ENCODE measurements around the gene GPR42.
"Not testable (repeated sequence)": the region's sequence is repeated elsewhere in the genome, so short reads cannot be mapped to it uniquely, and the experiment has no call there.

GPR42 gene

DNA sequence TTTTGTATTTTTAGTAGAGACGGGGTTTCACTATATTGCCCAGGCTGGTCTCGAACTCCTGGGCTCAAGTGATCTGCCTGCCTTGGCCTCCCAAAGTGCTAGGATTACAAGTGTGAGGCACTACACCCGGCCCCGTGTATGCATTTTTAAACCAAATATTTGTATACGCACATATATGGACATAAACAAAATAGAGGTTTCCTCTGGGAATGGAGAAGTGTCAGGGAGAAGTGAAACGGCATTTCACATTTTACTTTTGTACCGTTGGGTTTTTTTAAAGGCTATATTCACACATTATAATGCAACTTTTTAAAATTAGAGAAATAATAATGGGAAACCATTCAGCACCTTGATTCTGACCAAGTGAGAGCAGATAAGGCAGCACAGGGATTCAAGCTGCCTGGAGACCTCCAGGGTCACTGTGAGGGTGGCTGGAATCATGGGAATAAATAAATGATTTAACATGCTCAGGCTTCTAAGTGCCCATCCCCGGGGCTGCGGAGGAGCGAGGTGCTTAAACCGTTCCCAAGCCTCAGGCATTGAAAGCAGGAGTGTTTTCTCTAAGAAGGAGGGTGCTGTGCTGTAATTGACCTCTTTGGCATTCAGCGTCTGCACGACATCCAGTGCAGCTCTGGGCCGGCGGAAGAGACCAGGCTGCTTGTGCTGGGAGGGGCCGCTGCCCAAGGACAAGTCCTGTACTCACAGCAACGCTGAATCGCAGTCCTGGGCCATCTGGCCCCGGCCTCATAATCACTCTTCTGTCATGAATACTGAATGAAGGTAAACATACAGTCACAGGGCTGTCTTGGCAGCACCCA lies 24.7 kb downstream of the GPR42 start:
- DNase-seq (ENCODE audit: low read depth in 2 of 2), result no peak

DNA sequence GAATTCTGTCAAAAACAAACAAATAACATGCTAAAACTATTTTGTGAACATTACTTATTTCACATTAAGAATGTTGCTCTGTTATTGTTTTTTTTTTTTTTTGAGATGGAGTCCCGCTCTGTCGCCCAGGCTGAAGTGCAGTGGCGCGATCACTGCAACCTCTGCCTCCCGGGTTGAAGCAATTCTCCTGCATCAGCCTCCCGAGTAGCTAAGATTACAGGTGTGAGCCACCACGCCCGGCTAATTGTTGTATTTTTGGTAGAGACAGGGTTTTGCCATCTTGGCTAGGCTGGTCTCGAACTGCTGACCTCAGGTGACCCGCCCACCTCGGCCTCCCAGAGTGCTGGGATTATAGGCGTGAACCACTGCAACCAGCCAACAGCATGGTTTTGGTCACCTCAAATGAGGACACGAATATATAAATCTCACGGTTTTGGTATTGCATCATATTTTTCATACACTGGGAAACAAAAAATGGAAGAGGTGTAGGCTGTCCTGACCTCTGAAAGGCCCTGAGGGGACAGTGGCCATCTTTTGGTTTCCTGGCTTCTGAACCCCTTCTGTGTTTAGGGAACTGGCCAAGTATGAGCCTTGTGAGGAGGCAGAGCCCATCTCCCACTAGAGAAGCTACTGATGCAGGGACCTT lies 25.5 kb downstream of the GPR42 start:
- DNase-seq (ENCODE audit: low read depth in 2 of 2), result no peak

DNA sequence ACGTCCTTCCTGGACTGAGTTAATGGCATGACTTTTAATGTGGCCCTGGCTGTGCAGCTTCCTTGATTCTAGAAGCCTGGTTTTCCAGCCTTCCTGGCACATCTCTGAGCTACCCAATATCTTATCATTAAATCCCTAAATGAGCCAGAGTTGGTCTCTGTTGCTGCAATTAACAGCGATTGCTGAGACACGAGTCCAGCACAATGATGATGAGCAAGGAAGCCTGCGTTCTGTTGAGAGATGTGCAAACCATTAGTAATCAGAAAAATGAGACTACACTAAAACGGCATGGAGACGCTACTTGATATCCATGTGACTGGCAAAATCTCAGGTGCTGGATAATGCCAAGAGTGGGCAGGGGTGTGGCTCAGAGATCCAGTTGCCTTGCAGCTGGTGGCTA lies 26.2 kb downstream of the GPR42 start:
- DNase-seq (ENCODE audit: low read depth in 2 of 2), result no peak

DNA sequence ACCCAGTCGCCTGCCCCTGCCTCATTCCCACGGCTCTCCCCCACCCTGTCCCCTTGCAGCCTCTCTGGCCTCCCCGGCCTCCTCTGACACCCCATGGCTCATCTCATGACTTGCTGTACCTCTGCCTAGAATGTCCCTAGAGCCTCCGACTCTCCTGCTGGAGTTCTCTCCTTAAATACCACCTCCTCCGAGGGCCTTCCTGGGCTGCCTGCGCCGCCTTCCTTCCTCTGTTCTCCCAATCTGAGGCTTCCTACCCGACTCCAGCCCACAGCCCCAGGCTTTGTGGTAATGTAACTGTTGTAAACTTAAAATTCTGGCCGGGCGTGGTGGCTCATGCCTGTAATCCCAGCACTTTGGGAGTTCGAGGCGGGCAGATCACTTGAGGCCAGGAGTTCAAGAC lies 27.7 kb downstream of the GPR42 start:
- DNase-seq (ENCODE audit: low read depth in 2 of 2), result no peak

DNA sequence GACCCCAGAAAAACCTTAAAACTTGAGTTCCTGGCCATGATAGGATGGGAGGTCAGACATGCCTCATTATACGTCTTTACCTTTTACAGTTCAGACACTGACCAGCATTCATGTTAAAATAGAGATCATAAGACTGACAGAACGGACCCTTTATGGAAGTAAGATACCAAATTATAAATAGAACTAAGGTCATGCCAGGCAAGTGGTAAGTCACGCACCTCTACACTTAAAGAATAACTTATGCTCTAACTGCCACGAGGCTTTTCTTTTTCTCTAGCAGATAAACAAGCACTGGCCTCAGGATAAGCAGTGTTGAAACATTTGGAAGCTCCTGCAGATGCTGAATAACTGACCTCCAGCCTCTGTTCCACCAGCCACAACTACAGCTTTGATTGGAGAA lies 28.4 kb downstream of the GPR42 start:
- no peak for DNase-seq (ENCODE audit: low read depth in 2 of 2)

DNA sequence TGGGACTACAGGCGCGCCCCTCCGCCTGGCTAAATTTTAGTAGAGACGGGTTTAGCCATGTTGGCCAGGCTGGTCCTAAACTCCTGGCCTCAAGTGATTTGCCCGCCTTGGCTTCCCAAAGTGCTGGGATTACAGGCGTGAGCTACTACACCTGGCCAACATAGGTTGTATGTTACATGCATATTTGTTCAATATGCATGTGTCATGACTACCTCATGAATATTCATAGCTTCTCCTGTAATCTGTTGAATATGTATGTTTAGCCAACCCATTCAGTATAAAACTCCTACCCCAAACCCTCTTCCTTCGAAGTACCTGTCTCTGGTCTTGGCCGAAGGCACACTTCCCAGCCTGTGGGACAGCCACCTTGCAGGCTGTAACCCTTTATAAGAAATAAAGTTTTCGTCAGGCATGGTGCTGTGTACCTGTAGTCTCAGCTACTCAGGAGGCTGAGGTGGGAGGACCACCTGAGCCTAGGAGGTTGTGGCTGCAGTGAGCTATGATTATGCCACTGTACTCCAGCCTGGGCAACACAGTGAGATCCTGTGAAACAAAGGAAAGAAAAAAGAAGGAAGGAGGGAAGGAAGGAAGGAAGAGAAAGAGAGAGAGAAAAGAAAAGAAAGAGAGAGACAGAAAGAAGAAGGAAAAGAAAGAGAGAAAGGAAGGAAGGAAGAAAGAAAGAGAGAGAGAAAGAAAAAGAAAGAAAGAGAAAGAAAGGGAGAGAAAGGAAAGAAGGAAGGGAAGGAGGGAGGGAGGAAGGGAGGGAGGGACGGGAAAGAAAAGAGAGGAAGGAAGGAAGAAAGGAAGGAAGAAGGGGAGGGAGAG lies 29.3 kb downstream of the GPR42 start:
- no peak for DNase-seq (ENCODE audit: low read depth in 2 of 2)

DNA sequence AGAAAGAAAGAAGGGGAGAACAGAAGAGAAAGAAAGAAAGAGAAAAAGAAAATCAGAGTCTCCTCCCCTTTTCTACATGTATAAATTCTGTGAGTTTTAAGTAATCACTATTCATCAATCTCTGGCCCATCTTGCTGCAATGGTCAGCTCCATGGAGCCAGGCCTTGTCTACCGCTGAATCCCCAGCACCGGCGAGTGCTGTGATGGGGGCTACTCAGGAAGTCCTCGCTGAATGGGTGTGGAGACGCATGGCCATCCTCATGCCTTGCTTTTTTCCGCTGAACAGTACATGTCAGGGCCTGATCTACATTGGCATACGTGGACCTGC lies 29.9 kb downstream of the GPR42 start:
- no peak for DNase-seq (ENCODE audit: low read depth in 2 of 2)

DNA sequence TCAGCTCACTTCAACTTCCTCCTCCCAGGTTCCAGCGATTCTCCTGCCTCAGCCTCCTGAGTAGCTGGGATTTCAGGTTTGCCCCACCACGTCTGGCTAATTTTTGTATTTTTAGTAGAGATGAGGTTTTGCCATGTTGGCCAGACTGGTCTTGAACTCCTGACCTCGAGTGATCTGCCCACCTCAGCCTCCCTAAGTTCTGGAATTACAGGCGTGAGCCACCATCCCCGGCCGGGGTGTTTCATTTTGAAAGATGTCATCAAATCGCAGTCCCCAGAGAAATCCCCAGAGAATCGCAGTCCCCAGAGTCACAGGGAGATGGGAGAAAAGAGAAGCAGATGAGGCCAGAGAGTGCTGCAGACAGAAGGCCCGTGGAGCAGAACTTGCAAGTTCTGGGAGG lies 30.5 kb downstream of the GPR42 start:
- not testable (repeated sequence) for DNase-seq (ENCODE audit: low read depth in 2 of 2)

DNA sequence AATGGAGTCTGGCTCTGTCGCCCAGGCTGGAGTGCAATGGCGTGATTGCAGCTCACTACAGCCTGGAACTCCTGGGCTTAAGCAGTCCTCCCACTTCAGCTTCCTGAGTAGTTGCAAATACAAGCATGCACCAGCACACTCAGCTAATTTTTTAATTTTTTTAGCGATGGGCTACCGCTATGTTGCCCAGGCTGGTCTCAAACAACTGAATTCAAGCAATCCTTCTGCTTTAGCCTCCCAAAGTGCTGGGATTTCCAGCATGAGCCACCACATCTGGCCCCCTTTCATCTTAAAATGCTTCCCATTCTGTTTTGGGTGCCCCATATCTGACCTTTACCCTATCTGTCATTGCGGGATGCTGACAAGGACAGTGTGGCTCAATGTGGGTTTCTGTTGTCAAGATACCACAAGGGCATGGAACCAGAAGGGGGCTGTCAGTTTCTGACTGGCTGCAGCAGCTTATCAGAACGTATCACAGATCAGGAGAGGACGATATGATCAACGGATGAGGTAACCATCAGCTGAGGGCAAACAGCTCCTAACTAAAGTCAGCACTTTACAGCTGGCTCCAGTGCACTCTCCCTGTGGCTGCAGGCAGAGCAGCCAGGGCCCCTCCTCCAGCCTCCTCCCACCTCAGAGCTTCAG lies 32.4 kb downstream of the GPR42 start:
- DNase-seq (ENCODE audit: low read depth in 2 of 2), result no peak

DNA sequence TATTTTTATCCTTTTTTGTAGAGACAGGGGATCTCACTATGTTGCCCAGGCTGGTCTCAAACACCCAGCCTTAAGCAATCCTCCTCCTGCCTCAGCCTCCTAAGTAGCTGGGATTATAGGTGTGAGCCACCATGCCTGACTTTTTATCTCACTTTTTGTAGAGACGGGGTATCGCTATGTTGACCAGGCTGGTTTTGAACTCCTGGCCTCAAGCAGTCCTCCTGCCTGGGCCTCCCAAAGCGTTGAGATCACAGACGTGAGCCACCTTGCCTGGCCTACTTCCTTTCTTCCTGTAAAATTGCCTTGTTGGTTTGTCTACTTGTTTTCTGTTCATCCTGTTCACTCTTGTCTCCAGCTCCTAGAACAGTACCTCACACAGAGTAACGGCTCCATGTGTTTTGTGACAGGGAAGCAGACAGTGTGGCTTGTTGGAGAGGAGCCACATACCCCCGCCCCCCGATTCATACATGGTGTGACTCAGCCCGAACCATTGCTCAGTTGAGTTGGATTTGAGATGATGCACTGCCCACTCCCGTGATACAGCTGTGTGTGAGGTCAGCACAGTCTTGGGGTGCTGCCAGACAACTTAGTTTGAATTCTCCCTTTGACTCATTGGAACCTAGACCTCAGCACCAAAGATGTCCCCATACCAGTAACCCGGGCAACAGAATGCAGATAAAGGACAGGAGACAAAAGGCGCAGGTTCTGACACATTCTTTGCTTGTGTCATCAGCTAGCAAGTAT lies 34.2 kb downstream of the GPR42 start:
- DNase-seq (ENCODE audit: low read depth in 2 of 2), result no peak

DNA sequence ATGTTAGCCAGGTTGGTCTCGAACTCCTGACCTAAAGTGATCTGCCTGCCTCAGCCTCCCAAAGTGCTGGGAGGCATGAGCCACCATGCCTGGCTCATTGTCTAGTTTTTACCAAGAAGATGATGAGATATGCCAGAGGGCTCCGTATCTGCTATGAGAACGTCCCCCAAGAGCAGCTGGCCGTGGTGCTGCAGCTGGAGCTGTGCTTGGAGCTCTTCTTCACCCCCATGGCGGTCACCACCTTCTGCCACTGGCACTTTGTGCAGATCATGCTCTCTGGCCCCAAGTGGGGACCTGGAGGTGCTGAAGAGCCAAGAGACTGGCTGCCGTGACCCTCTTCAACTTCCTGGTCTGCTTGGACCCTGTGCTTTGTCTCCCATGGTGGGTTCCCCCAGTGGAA lies 36.8 kb downstream of the GPR42 start:
- no peak for DNase-seq (ENCODE audit: low read depth in 2 of 2)

DNA sequence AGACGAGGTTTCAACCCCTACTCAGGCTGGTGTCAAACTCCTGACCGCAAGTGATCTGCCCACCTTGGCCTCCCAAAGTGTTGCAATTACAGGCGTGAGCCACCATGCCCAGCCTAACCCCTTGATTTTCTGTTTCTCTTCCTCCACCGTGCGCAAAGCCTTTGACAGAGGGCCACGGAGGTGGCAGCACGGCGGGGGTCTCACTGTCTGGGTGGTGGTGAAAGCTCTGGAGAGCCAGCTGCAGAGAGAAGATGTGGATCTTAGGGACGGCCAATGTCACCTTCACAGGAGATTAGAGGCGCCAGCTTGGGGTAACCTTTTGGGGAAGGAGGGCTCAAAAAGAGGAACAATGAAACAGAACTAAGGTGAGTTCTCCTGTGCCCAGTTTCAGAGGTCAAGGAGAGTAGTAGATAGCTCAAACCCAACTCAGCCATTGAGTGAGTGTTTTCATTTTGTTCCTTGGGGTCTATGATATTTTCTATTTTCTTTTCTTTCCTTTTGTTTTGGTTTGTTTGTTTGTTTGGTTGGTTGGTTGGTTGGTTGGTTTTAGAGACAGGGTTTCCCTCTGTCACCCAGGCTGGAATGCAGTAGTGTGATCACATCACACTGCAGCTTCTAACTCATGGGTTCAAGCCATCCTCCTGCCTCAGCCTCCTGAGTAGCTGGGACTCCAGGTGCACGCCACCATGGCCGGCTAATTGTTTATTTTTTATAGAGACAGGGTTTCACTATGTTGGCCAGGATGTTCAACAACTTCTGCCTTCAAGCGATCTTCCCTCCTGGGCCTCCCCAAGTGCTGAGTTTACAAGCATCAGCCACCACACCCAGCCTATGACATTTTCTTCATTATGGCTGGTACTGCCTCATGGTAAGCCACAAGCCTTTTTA lies 37.7 kb downstream of the GPR42 start:
- DNase-seq (ENCODE audit: low read depth in 2 of 2), result no peak

DNA sequence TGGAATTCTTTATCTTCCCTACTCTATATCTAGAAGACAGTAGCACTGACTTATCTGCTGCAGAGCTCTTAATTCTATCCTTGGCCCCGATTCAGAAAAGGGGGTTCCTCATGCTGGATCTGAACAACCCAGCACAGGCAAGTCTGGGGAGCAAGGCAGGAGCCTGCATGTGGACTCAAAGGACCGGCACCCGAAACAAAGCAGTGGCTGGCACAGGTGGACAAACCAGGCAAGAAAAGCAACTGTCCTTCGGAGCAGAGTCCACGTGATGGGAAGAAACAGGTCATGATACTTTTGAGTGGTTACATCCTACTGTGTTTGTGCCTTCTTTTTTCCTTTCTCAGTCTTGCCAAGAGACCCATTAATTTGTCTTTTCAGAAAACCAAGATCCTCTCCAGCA lies 38.3 kb downstream of the GPR42 start:
- DNase-seq (ENCODE audit: low read depth in 2 of 2), result no peak

DNA sequence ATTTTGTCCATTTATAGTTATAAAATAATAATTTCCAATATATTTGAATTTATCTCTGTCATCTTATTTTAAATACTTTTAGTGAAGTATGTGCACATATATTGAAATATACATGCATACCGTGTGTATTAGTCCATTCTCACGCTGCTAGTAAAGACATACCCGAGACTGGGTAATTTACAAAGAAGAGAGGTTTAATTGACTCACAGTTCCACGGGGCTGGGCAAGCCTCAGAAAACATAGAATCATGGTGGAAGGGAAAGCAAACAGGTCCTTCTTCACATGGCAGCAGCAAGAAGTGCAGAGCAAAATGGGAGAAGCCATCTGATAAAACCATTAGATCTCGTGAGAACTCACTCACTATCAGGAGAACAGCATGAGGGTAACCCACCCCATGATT lies 39.6 kb downstream of the GPR42 start:
- no peak for DNase-seq (ENCODE audit: low read depth in 2 of 2)

DNA sequence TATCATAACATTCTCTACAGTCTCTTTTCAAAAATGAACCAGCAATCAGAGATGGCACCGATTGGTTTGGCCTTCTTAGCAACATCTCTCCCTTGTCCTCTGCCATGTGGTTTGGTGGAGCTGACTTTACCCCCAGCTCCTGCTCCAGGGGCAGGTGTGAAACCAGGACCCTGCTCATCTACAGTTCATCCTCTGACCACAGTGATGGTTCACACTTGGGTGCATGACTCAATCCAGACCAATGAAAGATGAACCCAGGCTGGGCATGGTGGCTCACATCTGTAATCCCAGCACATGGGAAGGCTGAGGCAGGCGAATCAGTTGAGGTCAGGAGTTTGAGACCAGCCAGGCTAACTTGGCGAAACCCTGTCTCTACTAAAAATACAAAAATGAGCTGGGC lies 43.6 kb downstream of the GPR42 start:
- no peak for DNase-seq (ENCODE audit: low read depth in 2 of 2)

DNA sequence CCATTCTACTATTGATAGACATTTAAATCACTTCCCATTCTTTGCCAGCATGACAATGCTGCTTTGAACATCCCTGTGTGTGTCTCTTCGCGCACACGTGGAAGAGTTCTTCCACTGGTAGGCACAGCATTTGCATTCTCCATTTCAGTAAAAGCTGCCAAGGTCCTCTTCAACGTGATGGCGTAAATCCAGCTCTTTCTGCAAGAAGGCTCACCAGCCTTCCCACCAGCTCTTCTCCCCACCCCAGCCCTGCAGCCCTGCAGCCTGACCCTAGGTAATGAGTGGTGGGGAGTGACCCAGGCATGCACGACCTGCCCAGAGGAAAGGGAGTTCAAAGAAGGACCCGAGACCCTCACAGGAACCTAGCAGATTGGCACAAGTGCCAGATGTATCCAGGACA lies 45.5 kb downstream of the GPR42 start:
- no peak for DNase-seq (ENCODE audit: low read depth in 2 of 2)

DNA sequence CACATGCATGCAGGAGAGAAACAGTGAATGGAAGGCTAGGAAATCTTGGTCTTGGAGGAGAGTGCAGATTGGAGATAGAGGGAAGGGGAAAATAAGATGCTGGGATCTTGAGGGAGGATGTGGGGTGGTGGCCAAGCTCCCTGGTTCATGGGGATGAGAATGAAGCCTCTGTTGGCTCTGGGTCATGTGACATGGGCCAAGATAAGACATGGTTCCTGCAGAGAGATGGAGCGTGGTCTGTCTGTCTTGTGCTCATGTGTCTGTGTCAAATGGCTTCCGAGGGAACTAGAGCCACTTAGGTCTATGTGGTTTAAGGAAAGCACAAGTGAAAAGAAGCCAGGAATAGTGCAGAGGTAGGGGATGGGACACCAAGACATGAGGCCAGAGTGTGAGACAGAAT lies 46.4 kb downstream of the GPR42 start:
- DNase-seq (ENCODE audit: low read depth in 2 of 2), result no peak

DNA sequence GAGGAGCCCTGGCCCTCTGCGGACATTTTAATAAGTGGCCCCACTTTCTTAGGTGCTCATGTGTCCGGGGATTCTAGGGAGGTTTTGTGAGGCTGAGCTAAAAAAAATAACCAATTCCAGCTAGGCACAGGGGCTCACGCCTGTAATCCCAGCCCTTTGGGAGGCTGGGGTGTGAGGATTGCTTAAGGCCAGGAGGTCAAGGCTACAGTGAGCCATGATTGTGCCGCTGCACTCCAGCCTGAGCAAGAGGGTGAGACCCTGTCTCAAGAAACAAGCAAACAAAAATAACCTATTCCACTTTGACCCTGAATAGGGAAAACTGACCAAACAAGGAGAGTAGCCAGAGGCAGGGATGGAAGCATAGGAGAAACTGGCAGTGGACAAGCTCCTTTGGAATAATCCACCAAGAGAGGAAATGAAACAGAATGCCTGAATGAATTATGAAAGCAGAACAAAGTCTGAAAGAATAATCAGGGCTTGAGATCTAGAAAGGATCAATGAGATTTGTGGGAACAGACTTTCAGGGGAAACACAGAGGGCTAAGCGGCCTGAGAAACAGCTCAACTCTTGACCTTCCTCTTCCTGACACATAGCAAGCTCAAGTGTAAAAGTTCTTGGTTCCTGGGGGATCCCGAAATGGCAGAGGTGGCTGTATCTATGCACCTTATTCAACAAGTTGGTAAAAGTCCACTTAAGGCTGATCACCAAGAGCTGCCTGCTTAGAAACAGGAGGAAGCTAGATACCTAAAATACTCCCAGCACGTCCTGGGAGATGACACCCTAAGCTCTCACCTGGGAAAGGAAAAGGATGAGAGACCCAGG lies 47.1 kb downstream of the GPR42 start:
- DNase-seq (ENCODE audit: low read depth in 2 of 2), result no peak

DNA sequence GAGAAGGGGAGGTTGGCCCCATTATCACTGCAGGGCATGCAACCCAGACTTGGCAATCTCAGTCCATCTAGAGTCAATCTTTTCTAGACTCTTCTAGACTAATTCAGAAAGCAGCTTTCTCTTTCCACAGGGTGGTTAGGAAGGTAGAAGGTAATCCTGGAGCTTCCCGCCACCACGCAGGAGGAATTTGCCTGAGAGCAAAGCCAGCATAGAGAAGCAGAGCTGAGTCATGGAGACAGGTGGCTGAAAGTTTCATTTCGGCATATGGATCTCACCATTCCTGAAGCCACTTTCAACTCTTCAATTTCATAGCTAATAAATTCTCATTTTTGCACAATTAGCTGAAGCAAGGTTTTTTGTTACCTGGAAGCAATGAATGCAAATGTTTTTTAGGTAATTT lies 48.2 kb downstream of the GPR42 start:
- no peak for DNase-seq (ENCODE audit: low read depth in 2 of 2)

DNA sequence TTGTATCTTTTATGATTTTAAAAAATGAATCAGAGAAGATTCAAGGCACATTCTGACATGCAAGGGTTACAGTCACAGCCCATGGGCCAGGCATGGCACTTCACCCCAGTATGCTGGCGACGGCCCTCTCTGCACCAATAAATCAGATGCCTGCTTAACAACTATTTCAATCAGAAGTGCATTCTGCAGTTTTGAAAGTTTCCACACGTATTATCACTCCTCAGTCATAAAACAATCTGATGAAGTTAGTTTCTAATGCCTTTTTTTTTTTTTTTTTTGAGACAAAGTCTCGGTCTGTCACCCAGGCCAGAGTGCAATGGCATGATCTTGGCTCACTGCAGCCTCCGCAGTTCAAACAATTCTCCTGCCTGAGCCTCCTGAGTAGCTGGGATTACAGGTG lies 48.9 kb downstream of the GPR42 start:
- DNase-seq (ENCODE audit: low read depth in 2 of 2), result no peak
